ENCODE data around the gene SLC1A7. TPM values are rescaled to one million over a fixed set of nuclear protein-coding genes. Genes with fewer than 3 reads are reported as not detected.

The SLC1A7 gene
- total and polyA plus RNA-seq, 2 experiments from 2014 or later = not detected

DNA sequence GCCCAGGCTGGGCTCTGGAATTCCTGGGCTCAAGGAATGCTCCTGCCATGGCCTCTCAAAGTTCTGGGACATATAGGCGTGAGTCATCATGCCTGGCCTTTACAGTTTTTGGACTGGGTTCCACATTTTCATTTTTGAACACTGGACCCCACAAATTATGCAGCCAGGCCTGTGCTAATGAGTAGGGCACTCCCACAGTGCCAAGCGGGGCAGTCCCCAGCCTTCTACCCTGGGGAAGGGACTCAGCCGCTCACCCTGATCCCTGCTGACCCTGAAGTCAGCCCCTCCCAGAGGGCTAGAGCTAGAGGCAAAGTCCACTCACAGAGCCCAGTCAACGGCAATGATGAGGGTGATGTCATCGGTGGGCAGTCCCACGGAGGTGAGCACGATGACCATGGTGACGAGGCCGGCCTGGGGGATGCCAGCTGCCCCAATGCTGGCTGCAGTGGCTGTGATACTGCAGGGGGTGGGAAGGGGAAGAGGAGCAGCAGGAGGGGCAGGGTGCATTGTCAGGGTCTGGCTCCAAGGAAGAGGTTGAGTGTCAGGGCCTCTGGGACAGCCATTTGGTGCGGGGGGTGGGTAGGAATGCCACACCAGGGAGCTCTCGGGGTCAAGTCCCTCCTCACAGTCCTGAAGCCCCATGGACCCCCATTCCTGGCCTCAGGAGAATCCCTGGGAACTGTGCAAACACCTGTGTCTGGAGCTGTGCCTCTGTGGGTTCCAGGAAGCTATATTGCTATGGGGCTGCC, 52.8 kb downstream of the SLC1A7 start:
- Histone ChIP-seq H3K4me3 (no peak overlapping the region), H2AFZ (no peak overlapping the region), H3K4me1 (ENCODE audit: insufficient read depth) (no peaks in the 10 kb centered on the region), H3K27ac (ENCODE audit: low read depth) (no peak overlapping the region), H3K4me2 (no peak overlapping the region), H3K27me3 (ENCODE audit: insufficient read depth) (no peaks in the 10 kb centered on the region), H4K20me1 (replicated peaks; ENCODE audit: insufficient read depth) (no peaks in the 10 kb centered on the region), H3K36me3 (ENCODE audit: insufficient read depth) (no peaks in the 10 kb centered on the region), H3F3A (replicated peaks; ENCODE audit: low read depth) (no peaks in the 10 kb centered on the region; the same call in 1 of the 2 replicates), H3K79me2 (replicated peaks; ENCODE audit: insufficient read depth) (no peaks in the 10 kb centered on the region), H3K9me2 (ENCODE audit: insufficient read depth) (no peaks in the 10 kb centered on the region)
- H3K4me1 Mint-ChIP-seq = peaks cover 3% of the 10 kb centered on the region; the same call in 1 of the 3 replicates
- peaks cover 4% of the 10 kb centered on the region for H3K27me3 Mint-ChIP-seq (ENCODE audit: insufficient read depth, low read depth, poor library complexity)
- no peak overlapping the region for H3K27ac Mint-ChIP-seq
- H3K4me3 Mint-ChIP-seq = no peak overlapping the region
- TF ChIP-seq ETS1 (IDR thresholded peaks at IDR 0.05) (no peak), ZNF114 (CRISPR knock-in tag; IDR thresholded peaks at IDR 0.05) (no peak)
- no peaks in the 10 kb centered on the region for H3K9me3 Mint-ChIP-seq
- DNase-seq (ENCODE audit: low spot score) = no peak
- no peak for ATAC-seq
- no peaks in the 10 kb centered on the region for H3K36me3 Mint-ChIP-seq (ENCODE audit: low read depth)

- Histone ChIP-seq H3F3A (replicated peaks; ENCODE audit: low read depth) (no peaks in the 10 kb centered on the region; the same call in 1 of the 2 replicates), H3K27me3 (ENCODE audit: insufficient read depth) (no peaks in the 10 kb centered on the region), H4K20me1 (replicated peaks; ENCODE audit: insufficient read depth) (no peaks in the 10 kb centered on the region), H3K9me2 (ENCODE audit: insufficient read depth) (no peaks in the 10 kb centered on the region), H3K4me2 (no peak overlapping the region), H3K79me2 (replicated peaks; ENCODE audit: insufficient read depth) (no peaks in the 10 kb centered on the region), H3K36me3 (ENCODE audit: insufficient read depth) (no peaks in the 10 kb centered on the region), H3K27ac (ENCODE audit: low read depth) (no peak overlapping the region), H2AFZ (no peak overlapping the region), H3K4me3 (no peak overlapping the region), H3K4me1 (ENCODE audit: insufficient read depth) (no peaks in the 10 kb centered on the region)
- Mint-ChIP-seq H3K4me1 (peaks cover 3% of the 10 kb centered on the region; the same call in 1 of the 3 replicates), H3K36me3 (ENCODE audit: low read depth) (no peaks in the 10 kb centered on the region), H3K9me3 (no peaks in the 10 kb centered on the region), H3K27me3 (ENCODE audit: insufficient read depth, low read depth, poor library complexity) (peaks cover 10% of the 10 kb centered on the region), H3K4me3 (no peak overlapping the region), H3K27ac (no peak overlapping the region)
- DNase-seq (ENCODE audit: low spot score) (no peak), ATAC-seq (no peak)
- TF ChIP-seq ZNF114 (CRISPR knock-in tag; IDR thresholded peaks at IDR 0.05) (no peak), CREB1 (CRISPR knock-in tag; IDR thresholded peaks at IDR 0.05; ENCODE audit: low read depth) (no peak), ETS1 (IDR thresholded peaks at IDR 0.05) (no peak), CTCF (conservative IDR thresholded peaks at IDR 0.05; ENCODE audit: low read depth in 2 of 2) (no peak), EZH2 (IDR thresholded peaks at IDR 0.05; ENCODE audit: low read depth, unreplicated experiment) (no peak), EZH2phosphoT487 (IDR thresholded peaks at IDR 0.05; ENCODE audit: unreplicated experiment) (no peak), JUNB (IDR thresholded peaks at IDR 0.05; ENCODE audit: unreplicated experiment) (no peak), REST (IDR thresholded peaks at IDR 0.05; ENCODE audit: unreplicated experiment) (no peak), POLR2AphosphoS5 (IDR thresholded peaks at IDR 0.05; ENCODE audit: low read depth) (no peak)
Measured at GRCh38 chr1:53088616-53089300, 53.7 kb downstream of the SLC1A7 start.
